ENCODE results near the gene NINJ2. TPM values are rescaled to one million over a fixed set of nuclear protein-coding genes. Genes with fewer than 3 reads are reported as not detected.

Gene NINJ2
- total and polyA plus RNA-seq, 3 donors from 2014 or later: 9.2 to 17.3 (median 11.2) TPM

DNA sequence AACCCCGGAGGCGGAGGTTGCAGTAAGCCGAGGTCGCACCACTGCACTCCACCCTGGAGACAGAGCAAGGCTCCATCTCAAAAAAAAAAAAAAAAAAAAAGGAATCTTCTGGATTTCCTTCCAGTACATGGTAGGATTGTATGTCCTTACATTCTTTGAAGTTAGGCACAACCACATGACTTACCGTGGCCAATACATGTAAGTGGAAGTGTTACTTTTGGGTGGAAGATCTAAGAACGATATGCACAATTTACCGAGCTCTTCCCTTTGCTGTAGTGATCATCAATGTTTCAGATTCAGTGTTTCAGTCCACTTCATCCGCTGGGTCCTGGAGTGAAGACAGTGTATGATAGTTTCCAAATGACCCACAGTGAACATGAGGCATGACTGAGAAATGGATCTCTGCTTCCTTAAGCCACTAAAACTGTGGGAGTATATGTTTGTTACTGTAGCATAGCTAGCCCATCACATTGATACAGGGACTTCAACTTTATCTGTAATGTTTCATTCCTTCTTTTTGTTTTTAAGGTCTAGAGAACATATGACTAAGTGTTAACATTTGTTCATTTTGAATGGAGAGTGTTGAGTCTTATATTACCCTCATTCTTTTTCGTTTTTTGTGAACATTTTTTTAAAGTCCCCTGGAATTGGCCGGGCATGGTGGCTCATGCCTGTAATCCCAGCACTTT is 18.5 kb upstream of the NINJ2 start:
- WGBS, 2 donors: 90 to 91% methylated on average over 10 of the region's 10 CpGs
- no peak for DNase-seq
- intact Hi-C loops (cut with DNase I; ENCODE audit: low total_unique reads): no loop called here
- no peak overlapping the region for H3K27ac ChIP-seq
- no peak for TF ChIP-seq POLR2A (IDR thresholded peaks at IDR 0.05)
- TF ChIP-seq CTCF (IDR thresholded peaks at IDR 0.05): no peak
- no peak overlapping the region for H3K4me3 ChIP-seq
- H3K9me3 ChIP-seq: no peaks in the 10 kb centered on the region
- no peaks in the 10 kb centered on the region for H3K27me3 ChIP-seq
- H3K4me1 ChIP-seq: no peaks in the 10 kb centered on the region
- no peaks in the 10 kb centered on the region for H3K36me3 ChIP-seq (ENCODE audit: low read depth, missing control alignments)

GRCh38 chr12:678747-679712 is 15.8 kb upstream of the NINJ2 start:
- Histone ChIP-seq H3K4me3 (no peak overlapping the region), H3K9me3 (no peaks in the 10 kb centered on the region), H3K36me3 (ENCODE audit: low read depth, missing control alignments) (no peaks in the 10 kb centered on the region), H3K4me1 (no peaks in the 10 kb centered on the region), H3K27me3 (no peaks in the 10 kb centered on the region), H3K27ac (no peak overlapping the region)
- TF ChIP-seq POLR2A (IDR thresholded peaks at IDR 0.05) (no peak), CTCF (IDR thresholded peaks at IDR 0.05) (no peak)
- 92 to 93% methylated on average over 17 of the region's 17 CpGs for WGBS, 2 donors
- intact Hi-C loops (cut with DNase I; ENCODE audit: low total_unique reads): no loop called here
- no peak for DNase-seq

DNA sequence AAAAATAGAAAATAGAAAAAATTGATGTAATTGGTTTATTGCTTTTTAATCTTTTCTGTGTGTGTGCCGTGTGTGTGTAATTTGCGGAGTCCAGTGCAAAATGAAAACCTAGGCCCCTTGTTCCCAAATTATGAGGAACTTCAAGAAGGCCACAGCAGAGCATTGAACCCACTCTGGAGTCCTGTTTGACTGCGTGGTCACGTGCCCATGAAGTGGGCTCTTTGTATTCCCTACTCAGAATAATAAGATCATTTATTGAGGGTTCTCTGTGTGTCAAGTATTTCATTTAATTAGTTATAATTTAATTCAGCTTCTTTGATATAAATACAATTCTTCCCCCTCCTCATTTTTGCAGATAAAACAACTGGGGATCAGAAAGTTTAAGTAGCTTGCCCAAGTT is 12.3 kb upstream of the NINJ2 start:
- intact Hi-C loops (cut with DNase I; ENCODE audit: low total_unique reads): no loop called here
- 94 to 96% methylated on average over 4 of the region's 4 CpGs for WGBS, 2 donors
- DNase-seq: no peak
- TF ChIP-seq POLR2A (IDR thresholded peaks at IDR 0.05) (no peak), CTCF (IDR thresholded peaks at IDR 0.05) (no peak)
- H3K4me1 ChIP-seq: no peaks in the 10 kb centered on the region
- no peaks in the 10 kb centered on the region for H3K27me3 ChIP-seq
- no peak overlapping the region for H3K4me3 ChIP-seq
- H3K9me3 ChIP-seq: no peaks in the 10 kb centered on the region
- no peak overlapping the region for H3K27ac ChIP-seq
- no peaks in the 10 kb centered on the region for H3K36me3 ChIP-seq (ENCODE audit: low read depth, missing control alignments)

DNA sequence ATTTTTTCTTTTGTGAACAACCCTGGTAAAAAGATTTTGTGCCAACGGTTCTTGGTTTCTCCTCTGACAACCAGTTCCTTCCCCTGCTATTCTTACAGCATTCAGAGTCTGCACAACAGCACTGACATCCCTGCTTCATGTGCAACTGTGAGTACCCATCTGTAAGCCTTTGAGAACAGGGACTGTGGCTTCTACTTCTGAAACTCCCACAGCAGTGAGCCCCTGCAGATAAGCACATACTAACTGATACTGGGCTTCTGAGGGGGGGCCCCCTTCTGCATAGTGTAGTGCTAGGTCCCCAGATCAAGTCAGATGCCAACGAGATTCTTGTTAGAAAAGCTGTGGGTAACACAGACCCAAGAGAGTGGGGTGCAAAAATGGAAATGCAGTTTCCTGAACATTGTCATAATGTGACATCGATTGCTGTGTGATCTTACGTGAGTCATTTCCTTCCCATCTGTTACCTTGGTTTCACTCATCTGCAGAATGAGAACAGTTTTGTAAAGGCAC is 11.1 kb upstream of the NINJ2 start:
- H3K9me3 ChIP-seq: no peaks in the 10 kb centered on the region
- no peaks in the 10 kb centered on the region for H3K27me3 ChIP-seq
- 60 to 63% methylated on average over 4 of the region's 4 CpGs for WGBS, 2 donors
- no peak overlapping the region for H3K27ac ChIP-seq
- no peaks in the 10 kb centered on the region for H3K36me3 ChIP-seq (ENCODE audit: low read depth, missing control alignments)
- intact Hi-C loops (cut with DNase I; ENCODE audit: low total_unique reads): no loop called here
- no peaks in the 10 kb centered on the region for H3K4me1 ChIP-seq
- no peak overlapping the region for H3K4me3 ChIP-seq
- DNase-seq: no peak
- TF ChIP-seq CTCF (IDR thresholded peaks at IDR 0.05) (no peak), POLR2A (IDR thresholded peaks at IDR 0.05) (no peak)
